Hepatocyte (in vitro differentiated cells): ENCODE results near the gene THY1.

Experiments used
- EZH2phosphoT487 ChIP-seq: fragments of 200-600 bp; sonication (generic); IDR thresholded peaks from one replicate; pipeline ENCODE4 v1.6.1; 2018; ENCODE audit warnings: antibody characterized with exemption, mild to moderate bottlenecking, low read depth, moderate library complexity; ENCODE audit not compliant: unreplicated experiment, severe bottlenecking
- TF ChIP-seq, protein P1 (sequence below): fragments of 200-600 bp; sonication (generic); IDR thresholded peaks from 2 replicates; pipeline ENCODE4 v1.5.1; 2016; ENCODE audit warnings: antibody characterized with exemption, mild to moderate bottlenecking; ENCODE audit not compliant: poor library complexity

DNA sequence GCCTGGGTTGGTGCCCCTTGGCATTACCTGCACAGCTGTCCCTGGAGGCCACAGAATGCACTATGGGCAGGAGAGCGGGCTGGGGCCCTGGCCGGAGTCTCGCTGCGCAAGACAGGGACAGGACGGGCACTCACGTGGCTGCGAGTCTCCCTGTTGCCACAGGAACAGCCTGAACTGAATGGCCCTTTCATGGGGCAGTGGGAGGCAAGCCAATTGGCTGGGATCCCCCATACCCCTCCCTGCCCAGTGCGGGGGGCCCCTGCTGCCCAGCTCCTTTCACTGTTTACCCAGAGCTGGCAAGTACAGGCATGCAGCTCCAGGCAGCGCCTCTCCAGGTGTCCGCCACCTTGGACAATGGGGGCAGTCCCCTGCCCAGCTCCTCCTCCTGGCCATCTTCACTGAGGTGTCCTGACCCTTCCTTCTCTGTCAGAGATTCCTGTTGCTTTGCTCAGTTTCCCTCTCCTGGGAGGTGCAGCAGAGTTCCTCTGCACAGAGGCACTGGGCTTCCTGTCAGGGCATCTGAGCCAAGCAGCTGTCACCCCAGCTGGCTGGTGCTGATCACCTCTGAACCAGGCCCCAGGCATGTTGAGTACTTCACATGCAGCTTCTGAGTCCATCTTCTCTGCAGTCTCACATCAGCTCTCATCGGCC is 46.6 kb downstream of the THY1 start:
- TF ChIP-seq, protein P1, sequence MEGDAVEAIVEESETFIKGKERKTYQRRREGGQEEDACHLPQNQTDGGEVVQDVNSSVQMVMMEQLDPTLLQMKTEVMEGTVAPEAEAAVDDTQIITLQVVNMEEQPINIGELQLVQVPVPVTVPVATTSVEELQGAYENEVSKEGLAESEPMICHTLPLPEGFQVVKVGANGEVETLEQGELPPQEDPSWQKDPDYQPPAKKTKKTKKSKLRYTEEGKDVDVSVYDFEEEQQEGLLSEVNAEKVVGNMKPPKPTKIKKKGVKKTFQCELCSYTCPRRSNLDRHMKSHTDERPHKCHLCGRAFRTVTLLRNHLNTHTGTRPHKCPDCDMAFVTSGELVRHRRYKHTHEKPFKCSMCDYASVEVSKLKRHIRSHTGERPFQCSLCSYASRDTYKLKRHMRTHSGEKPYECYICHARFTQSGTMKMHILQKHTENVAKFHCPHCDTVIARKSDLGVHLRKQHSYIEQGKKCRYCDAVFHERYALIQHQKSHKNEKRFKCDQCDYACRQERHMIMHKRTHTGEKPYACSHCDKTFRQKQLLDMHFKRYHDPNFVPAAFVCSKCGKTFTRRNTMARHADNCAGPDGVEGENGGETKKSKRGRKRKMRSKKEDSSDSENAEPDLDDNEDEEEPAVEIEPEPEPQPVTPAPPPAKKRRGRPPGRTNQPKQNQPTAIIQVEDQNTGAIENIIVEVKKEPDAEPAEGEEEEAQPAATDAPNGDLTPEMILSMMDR: no peak
- TF ChIP-seq EZH2phosphoT487: no peak
